GM12892 (cell line): ENCODE measurements around the gene XKR7.
"Not testable (repeated sequence)": the region's sequence is repeated elsewhere in the genome, so short reads cannot be mapped to it uniquely, and the experiment has no call there.

Experiments
- POLR2A ChIP-seq: IDR thresholded peaks from 2 replicates; pipeline ENCODE4 v1.6.1; 2011; ENCODE audit warnings: low read depth, low read length, control low read depth
- POLR2AphosphoS5 ChIP-seq: IDR thresholded peaks from 2 replicates; pipeline ENCODE4 v1.6.1; 2011; ENCODE audit warnings: low read depth, low read length, control low read depth

GRCh38 chr20:32033721-32034120 lies 65.8 kb downstream of the XKR7 start:
- not testable (repeated sequence) for TF ChIP-seq POLR2A, POLR2AphosphoS5
